ENCODE measurements around the gene RHCE.
"Not testable (repeated sequence)": the region's sequence is repeated elsewhere in the genome, so short reads cannot be mapped to it uniquely, and the experiment has no call there.

The RHCE gene

GRCh38 chr1:25397549-25397948, 23.1 kb downstream of the RHCE start:
- DNase-seq = not testable (repeated sequence)

GRCh38 chr1:25392841-25393240, 27.8 kb downstream of the RHCE start:
- DNase-seq = no peak

DNA sequence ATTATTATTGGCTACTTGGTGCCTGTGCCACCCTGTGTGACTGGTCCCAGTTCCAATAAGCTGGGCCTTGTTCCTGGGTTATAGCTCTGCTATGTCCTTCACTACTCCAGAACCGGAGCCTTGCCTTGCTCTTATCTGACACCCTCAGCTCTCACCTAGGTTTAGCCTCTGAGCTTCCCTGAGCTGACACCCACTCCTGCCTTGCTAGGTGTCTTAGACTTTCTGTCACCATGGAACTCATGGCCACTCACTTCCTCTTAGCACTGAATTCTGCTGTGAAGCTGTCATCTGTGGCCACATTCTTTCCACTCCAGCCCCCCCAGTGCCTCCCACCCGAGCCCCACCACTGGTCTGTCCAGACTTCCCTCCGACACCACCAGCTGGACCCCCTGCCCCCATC, 30.9 kb downstream of the RHCE start:
- not testable (repeated sequence) for DNase-seq

- not testable (repeated sequence) for DNase-seq
Measured at GRCh38 chr1:25388691-25389090, 31.9 kb downstream of the RHCE start.

DNA sequence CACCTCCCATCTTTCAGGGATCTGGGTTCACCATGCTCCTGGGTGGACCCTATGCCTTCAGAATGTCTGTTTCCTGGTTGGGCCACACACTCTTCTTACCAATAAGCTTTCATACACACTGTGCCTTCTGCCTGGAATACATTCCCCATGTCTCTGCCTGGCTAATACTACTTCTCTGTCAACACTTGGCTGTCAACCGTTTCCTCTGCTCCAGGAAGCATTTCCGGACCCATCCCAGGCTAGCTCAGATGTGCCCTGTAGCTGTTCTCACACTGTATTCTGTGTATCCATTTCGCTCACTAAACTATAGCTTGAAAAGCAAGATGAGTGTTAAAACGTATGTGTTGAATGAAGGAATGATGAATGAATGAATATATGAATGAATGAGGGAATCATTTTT, 33.5 kb downstream of the RHCE start:
- DNase-seq = not testable (repeated sequence)

- DNase-seq = not testable (repeated sequence)
Measured at GRCh38 chr1:25383875-25384274, 36.8 kb downstream of the RHCE start.

- not testable (repeated sequence) for DNase-seq
Measured at GRCh38 chr1:25383090-25383489, 37.5 kb downstream of the RHCE start.

DNA sequence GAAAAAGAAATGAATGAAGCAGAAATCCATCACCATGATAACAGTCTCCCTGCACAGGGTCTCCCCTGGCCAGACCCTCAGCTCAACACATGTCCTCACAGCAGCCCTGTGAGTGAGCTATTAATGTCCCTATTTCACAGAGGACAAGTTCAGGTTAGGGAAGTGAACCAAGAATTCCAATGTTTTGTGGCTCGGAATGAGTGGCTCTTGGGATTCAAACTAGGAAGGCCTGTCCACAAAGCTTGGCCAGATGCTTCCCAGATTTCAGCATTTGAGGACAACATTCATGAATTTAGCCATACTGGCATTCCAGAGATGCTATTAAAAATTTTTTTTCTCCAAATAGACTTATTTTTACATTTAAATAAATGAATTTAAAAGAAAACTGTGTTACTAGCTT, 38.1 kb downstream of the RHCE start:
- not testable (repeated sequence) for DNase-seq

DNA sequence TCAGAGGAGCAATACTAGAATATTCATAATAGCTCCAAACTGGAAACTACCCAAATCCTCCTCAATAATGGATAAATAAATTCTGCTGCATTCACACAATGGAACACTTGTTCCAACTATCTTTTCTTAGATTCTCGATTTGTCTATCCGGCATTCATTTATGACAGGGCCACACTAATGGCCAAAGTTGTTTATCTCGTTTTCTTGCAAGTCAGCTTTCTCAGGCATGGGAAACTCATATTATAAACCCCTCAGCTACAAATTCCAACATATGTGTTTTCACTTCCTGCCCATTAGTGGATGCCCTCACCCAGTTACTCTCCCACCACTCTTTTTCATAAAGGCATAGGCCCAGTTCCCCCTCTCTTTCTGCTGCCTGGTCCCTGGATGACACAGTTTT, 42.3 kb downstream of the RHCE start:
- DNase-seq = not testable (repeated sequence)

DNA sequence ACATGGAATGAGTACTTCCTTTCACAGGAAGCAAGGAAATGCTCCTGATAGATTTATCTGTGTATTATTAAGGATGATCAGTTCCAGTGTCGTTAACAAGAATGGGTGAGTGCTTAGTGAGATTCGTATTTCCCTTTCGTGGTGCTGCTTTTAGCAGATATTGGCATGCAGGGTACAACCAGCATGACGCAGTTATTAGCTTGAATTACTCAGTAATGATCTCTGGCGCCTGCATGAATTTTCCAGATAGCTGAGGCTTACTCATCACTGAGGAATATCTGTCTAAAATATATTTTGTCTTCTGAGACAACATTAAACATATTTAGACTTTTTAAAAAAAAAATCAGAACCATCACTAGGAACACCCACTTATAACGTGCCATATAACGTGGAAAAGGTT, 48.9 kb downstream of the RHCE start:
- DNase-seq = not testable (repeated sequence)

DNA sequence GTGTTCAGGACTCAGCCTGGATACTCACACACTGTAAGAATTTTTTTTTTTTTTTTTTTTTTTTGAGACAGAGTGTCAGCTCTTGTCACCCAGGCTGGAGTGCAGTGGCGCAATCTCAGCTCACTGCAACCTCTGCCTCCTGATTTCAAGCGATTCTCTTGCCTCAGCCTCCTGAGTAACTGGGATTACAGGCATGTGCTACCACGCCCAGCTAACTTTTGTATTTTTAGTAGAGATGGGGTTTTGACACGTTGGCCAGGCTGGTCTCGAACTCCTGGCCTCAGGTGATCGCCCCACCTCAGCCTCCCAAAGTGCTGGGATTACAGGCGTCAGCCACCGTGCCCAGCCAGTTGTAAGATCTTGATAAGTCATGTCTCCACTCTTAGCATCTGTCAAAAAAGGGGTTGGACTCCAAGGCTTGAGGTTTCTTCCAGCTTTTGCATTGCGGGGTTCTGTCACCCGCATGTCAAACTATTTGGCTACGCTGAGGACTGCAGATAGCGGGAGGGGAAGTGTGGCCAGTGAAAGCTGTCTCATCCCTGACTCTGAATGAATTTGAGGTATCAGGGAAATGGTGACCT, 50.8 kb downstream of the RHCE start:
- not testable (repeated sequence) for DNase-seq

- no peak for DNase-seq
Measured at GRCh38 chr1:25369241-25369640, 51.4 kb downstream of the RHCE start.

- DNase-seq = not testable (repeated sequence)
Measured at GRCh38 chr1:25362634-25363559, 57.7 kb downstream of the RHCE start.

DNA sequence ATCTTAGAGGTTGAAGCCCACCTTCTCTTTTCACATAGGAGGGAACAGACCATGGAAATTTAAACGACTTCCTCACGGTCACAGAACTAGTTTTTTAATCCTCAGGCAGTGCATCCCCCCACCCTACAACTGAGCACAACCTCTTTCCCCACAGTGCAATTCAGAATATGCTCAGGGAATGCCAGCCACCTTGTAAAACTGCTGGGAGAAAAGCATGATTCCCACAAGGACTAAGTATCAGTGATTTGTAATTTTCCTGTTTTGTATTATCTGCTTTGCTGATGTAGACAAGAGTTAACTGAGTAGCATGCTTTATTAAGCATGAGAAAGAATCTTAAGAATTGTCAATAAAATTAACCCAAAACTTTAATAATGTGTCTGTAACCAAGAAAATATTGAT, 58.7 kb downstream of the RHCE start:
- no peak for DNase-seq

DNA sequence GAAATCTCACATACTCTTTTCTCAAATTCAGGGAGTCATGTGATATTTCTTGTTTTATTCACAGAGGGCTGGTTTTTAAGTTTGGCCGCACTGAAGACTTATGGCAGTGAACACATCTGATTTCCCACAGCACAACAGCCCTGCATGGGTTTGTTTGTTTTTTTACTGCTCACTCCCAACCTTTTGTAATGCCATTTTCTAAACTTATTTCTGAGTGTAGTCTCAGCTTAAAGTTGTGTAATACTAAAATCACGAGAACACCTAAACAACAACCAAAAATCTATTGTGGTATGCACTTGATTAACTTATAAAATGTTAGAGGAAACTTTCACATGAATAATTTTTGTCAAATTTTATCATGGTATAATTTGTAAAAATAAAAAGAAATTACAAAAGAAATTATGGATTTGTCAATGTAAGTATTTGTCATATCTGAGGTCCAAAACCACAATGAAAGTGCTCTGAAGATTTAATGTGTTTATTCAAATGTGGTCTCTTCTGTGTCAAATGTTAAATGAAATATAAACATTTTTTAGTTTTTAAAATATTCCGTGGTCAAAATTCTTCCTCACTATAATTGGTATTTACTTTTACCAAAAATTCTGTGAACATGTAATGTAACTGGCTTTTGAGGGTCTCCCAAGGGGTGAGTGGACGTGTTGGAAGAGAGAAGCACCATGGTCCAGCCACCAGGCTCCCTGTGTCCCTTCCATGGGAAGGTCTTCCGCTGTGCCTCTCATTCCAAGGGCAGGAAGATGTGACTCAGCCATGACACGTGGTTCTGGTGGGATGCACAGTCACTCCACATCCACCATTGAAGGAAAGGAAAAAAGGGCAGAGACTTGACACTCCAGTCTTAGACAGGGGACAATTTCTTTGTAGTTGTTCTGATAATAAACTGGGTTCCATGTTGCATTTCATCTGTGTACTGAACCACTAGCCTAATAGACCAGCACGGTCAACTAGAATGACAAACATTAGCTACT, 59.7 kb downstream of the RHCE start:
- DNase-seq = no peak

- DNase-seq = no peak
Measured at GRCh38 chr1:25356848-25357247, 63.8 kb downstream of the RHCE start.

GRCh38 chr1:25356441-25356840, 64.2 kb downstream of the RHCE start:
- no peak for DNase-seq

GRCh38 chr1:25355841-25356395, 64.7 kb downstream of the RHCE start:
- no peak for DNase-seq

DNA sequence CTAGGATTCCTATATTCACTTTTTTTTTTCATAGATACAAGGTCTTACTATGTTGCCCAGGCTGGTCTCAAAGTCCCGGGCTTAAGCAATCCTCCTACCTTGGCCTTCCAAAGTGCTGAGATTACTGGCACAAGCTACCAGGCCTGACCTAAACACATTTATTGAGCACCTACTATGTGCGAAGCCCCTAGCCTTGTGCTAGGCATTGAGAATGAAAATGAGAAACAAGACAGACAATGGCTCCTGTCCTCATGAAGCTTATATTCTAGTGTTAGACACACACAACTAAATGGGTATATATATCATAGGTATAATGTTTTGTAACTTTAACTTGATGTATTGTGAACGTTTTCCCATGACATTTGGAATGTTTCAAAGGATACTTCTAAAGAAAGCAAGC, 71.0 kb downstream of the RHCE start:
- no peak for DNase-seq

DNA sequence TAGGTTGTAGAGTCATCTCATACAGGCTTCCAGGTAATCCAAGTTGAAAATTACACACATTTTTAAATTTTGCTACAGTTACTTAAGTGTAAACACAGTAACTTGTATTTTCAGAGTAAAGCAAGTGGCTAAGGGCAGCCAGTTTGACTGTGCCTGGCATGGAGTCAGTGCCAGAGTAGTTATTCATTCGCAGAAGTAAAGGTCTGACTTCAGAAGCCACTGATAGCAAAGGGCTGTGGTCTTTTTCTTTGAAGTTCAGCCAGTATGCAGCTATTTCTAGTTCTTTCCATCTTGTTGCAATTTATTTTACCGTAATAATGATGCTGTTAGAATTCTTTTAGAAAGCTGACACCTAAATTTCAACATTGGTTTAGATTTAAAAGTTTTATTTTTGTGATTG, 73.1 kb downstream of the RHCE start:
- DNase-seq = no peak

- DNase-seq = no peak
Measured at GRCh38 chr1:25343872-25344271, 76.8 kb downstream of the RHCE start.

DNA sequence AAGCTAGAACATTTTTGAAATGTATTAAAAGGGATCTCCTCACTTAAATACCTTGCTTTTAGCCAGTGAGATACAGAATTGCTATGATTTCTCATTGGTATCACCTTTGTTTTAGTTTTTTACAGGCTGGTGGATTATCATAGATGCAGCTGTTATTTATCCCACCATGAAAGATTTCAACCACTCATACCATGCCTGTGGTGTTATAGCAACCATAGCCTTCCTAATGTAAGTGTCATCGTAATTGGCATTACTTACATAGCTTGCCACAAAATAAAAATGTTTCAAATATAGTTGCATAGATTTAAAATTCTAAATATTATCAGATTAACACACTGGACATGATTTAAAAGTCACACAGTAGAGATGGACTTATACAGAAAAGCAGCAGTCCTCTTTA, 77.8 kb downstream of the RHCE start:
- no peak for DNase-seq

DNA sequence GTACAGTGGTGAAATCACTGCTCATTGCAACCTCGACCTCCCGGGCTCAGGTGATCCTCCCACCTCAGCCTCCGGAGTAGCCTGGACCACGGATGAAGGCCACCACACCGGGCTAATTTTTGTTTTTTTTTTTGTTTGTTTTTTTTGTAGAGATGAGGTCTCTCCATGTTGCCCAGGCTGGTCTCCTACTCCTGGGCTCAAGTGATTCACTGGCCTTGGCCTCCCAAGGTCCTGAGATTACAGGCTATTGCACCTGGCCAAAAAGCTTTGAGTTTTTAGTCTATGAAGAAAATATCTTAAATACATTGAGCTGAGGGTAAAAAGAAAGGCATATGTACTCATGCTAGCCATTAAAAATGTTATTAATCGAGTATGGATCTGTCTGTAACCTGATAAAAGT, 78.9 kb downstream of the RHCE start:
- DNase-seq = no peak

All from activated CD4-positive, alpha-beta T cell treated with anti-CD3 and anti-CD28 coated beads, Interleukin-2, amount 50 U/mL, for 4 hours (primary cell).